T-cell (primary cell): ENCODE data around the gene SPOCK1. TPM values are rescaled to one million over a fixed set of nuclear protein-coding genes. Genes with fewer than 3 reads are reported as not detected.

Experiments used
- ATAC-seq, 4 experiments: fragments of 200-7000 bp in 3 of 4; fragments of 150-1000 bp in 1 of 4; cut with Tn5 transposase; replicated peaks in 1 of 4; 1 replicate in 3 of 4; 2 replicates in 1 of 4; pipeline ENCODE4 v1.10.0; 2021; ENCODE audit warnings: moderate library complexity in 3 of 4, mild to moderate bottlenecking in 2 of 4, moderate number of reproducible peaks in 1 of 4
- CTCF ChIA-PET, 2 donors: fragments of 300-600 bp; sonication (Branson Sonifier 250); formaldehyde crosslinking; loops; one replicate each; lab custom pipeline; 2022; ENCODE audit warnings: antibody characterized with exemption in 2 of 2; lab: Charles Lee
- POLR2A ChIA-PET, 2 donors: fragments of 300-600 bp; sonication (Branson Sonifier 250); formaldehyde crosslinking; loops; one replicate each; lab custom pipeline; 2022; ENCODE audit warnings: antibody characterized with exemption in 2 of 2; lab: Charles Lee
- DNase-seq, 35 experiments: peaks; one replicate each; pipeline versions ENCODE4 v3.0.0 to v3.0.0-alpha.2; 2013 to 2023
- H3K27ac ChIP-seq: one replicate; pipeline ENCODE4 v1.5.1; 2013; ENCODE audit warnings: low read length
- H3K27me3 ChIP-seq, 2 experiments: replicated peaks in 1 of 2; 1 replicate in 1 of 2; 2 replicates in 1 of 2; pipeline versions ENCODE4 v1.6.1 to v1.7.0; 2013; ENCODE audit warnings: low read length in 1 of 2, mixed read lengths in 1 of 2; ENCODE audit not compliant: control insufficient read depth in 2 of 2, insufficient read depth in 2 of 2; ENCODE audit errors: extremely low read depth in 1 of 2
- H3K36me3 ChIP-seq, 2 donors: 1 replicate in 1 of 2; 2 replicates in 1 of 2; pipeline versions ENCODE4 v1.6.1 to v1.7.0; 2013; ENCODE audit warnings: low read length in 1 of 2; ENCODE audit not compliant: control insufficient read depth in 2 of 2, insufficient read depth in 1 of 2; ENCODE audit errors: extremely low read depth in 1 of 2
- H3K4me1 ChIP-seq, 2 experiments: 1 replicate in 1 of 2; 2 replicates in 1 of 2; pipeline versions ENCODE4 v1.6.1 to v1.7.0; 2013; ENCODE audit warnings: low read length in 2 of 2, mixed read lengths in 1 of 2; ENCODE audit not compliant: insufficient read depth in 2 of 2, control insufficient read depth in 1 of 2; ENCODE audit errors: extremely low read depth in 1 of 2
- H3K4me3 ChIP-seq, 2 donors: 1 replicate in 1 of 2; 2 replicates in 1 of 2; pipeline versions ENCODE4 v1.5.1 to v1.7.0; 2013; ENCODE audit warnings: mild to moderate bottlenecking in 2 of 2, low read length in 1 of 2, moderate library complexity in 1 of 2; ENCODE audit not compliant: control insufficient read depth in 1 of 2; ENCODE audit errors: extremely low read depth in 1 of 2
- H3K9me3 ChIP-seq: 2 replicates; pipeline ENCODE4 v1.7.0; 2013
- H3K27ac Mint-ChIP-seq, 2 donors: one replicate each; pipeline ENCODE4 v1.8.0; 2020 to 2021; ENCODE audit warnings: mild to moderate bottlenecking in 2 of 2, mixed read lengths in 2 of 2
- H3K27me3 Mint-ChIP-seq, 2 donors: one replicate each; pipeline ENCODE4 v1.8.0; 2021 to 2022; ENCODE audit warnings: mixed read lengths in 2 of 2
- H3K36me3 Mint-ChIP-seq: one replicate; pipeline ENCODE4 v1.8.0; 2021; ENCODE audit warnings: mixed read lengths
- H3K4me1 Mint-ChIP-seq, 3 donors: one replicate each; pipeline ENCODE4 v1.8.0; 2020 to 2022; ENCODE audit warnings: mixed read lengths in 3 of 3, mild to moderate bottlenecking in 1 of 3
- H3K4me3 Mint-ChIP-seq, 3 donors: one replicate each; pipeline ENCODE4 v1.8.0; 2020 to 2022; ENCODE audit warnings: mild to moderate bottlenecking in 3 of 3, mixed read lengths in 3 of 3, moderate library complexity in 3 of 3
- H3K9me3 Mint-ChIP-seq, 3 donors: one replicate each; pipeline ENCODE4 v1.8.0; 2020 to 2022; ENCODE audit warnings: mixed read lengths in 3 of 3
- WGBS: methylation state at CpG from one replicate; pipeline ENCODE4 v1.1.5; 2013; ENCODE audit warnings: missing lambda C conversion rate; ENCODE audit not compliant: insufficient coverage; 5-methylcytosine and 5-hydroxymethylcytosine counted together
- total RNA-seq, 35 experiments: library from RNA in 6 of 35; stranded (reverse) in 6 of 35; fragments of 120-200 nt in 1 of 35; gene quantifications; one replicate each; pipeline versions ENCODE4 v1.2.1 to v1.2.4 and lab custom pipeline; 2013 to 2026

Gene SPOCK1
- total RNA-seq, 5 donors from 2014 or later (not counting 1 experiment from before 2014, with no cell fraction given), result 0.57 TPM; not detected in 4

GRCh38 chr5:137205231-137206027 lies 293.7 kb downstream of the SPOCK1 start:
- 58% methylated on average over 5 of the region's 6 CpGs for WGBS
- no peaks in the 10 kb centered on the region for H3K36me3 Mint-ChIP-seq
- ChIA-PET POLR2A (no interaction called here), CTCF (no interaction called here)
- Histone ChIP-seq H3K4me1 (no peaks in the 10 kb centered on the region), H3K9me3 (no peaks in the 10 kb centered on the region), H3K4me3 (no peak overlapping the region), H3K27me3 (no peaks in the 10 kb centered on the region), H3K36me3 (no peaks in the 10 kb centered on the region), H3K27ac (no peak overlapping the region)
- no peak overlapping the region for H3K27ac Mint-ChIP-seq
- H3K9me3 Mint-ChIP-seq, result peaks cover 0 to 13% (median 0%) of the 10 kb centered on the region in 3 donors
- H3K4me3 Mint-ChIP-seq, result no peak overlapping the region
- DNase-seq (no peak), ATAC-seq (no peak)
- no peaks in the 10 kb centered on the region for H3K4me1 Mint-ChIP-seq
- H3K27me3 Mint-ChIP-seq, result peaks cover 4 to 21% of the 10 kb centered on the region in 2 donors

- no peaks in the 10 kb centered on the region for H3K9me3 ChIP-seq
- no peak overlapping the region for H3K4me3 ChIP-seq
- peaks cover 4 to 17% of the 10 kb centered on the region in 2 donors for H3K27me3 Mint-ChIP-seq
- no peaks in the 10 kb centered on the region for H3K27me3 ChIP-seq
- H3K4me1 Mint-ChIP-seq, result no peaks in the 10 kb centered on the region
- no peak for ATAC-seq
- no peak overlapping the region for H3K4me3 Mint-ChIP-seq
- no peaks in the 10 kb centered on the region for H3K4me1 ChIP-seq
- H3K27ac ChIP-seq, result no peak overlapping the region
- POLR2A ChIA-PET, result no interaction called here
- H3K36me3 Mint-ChIP-seq, result no peaks in the 10 kb centered on the region
- WGBS, result 61% methylated on average over 3 of the region's 4 CpGs
- H3K36me3 ChIP-seq, result no peaks in the 10 kb centered on the region
- CTCF ChIA-PET, result no interaction called here
- H3K9me3 Mint-ChIP-seq, result peaks cover 0 to 10% (median 0%) of the 10 kb centered on the region in 3 donors
- DNase-seq, result no peak
- no peak overlapping the region for H3K27ac Mint-ChIP-seq
Measured at GRCh38 chr5:137203011-137203632, 296.0 kb downstream of the SPOCK1 start.

GRCh38 chr5:137201876-137202275 lies 297.2 kb downstream of the SPOCK1 start:
- WGBS, result 100% methylated on average over 1 of the region's 3 CpGs
- Histone ChIP-seq H3K27me3 (no peaks in the 10 kb centered on the region), H3K9me3 (no peaks in the 10 kb centered on the region), H3K4me3 (no peak overlapping the region), H3K36me3 (no peaks in the 10 kb centered on the region), H3K27ac (no peak overlapping the region), H3K4me1 (no peaks in the 10 kb centered on the region)
- ChIA-PET POLR2A (no interaction called here), CTCF (no interaction called here)
- H3K4me3 Mint-ChIP-seq, result no peak overlapping the region
- DNase-seq (no peak), ATAC-seq (no peak)
- peaks cover 4 to 14% of the 10 kb centered on the region in 2 donors for H3K27me3 Mint-ChIP-seq
- no peaks in the 10 kb centered on the region for H3K4me1 Mint-ChIP-seq
- H3K27ac Mint-ChIP-seq, result no peak overlapping the region
- H3K36me3 Mint-ChIP-seq, result no peaks in the 10 kb centered on the region
- peaks cover 0 to 9% (median 0%) of the 10 kb centered on the region in 3 donors for H3K9me3 Mint-ChIP-seq

- Mint-ChIP-seq H3K4me3 (no peak overlapping the region), H3K9me3 (peaks cover 0 to 9% (median 0%) of the 10 kb centered on the region in 3 donors), H3K27me3 (peaks cover 4 to 18% of the 10 kb centered on the region in 2 donors), H3K27ac (no peak overlapping the region), H3K4me1 (no peaks in the 10 kb centered on the region), H3K36me3 (no peaks in the 10 kb centered on the region)
- no peaks in the 10 kb centered on the region for H3K27me3 ChIP-seq
- DNase-seq (no peak), ATAC-seq (no peak)
- ChIA-PET CTCF (no interaction called here), POLR2A (no interaction called here)
- H3K27ac ChIP-seq, result no peak overlapping the region
- 65% methylated on average over 2 of the region's 5 CpGs for WGBS
- no peaks in the 10 kb centered on the region for H3K9me3 ChIP-seq
- H3K4me1 ChIP-seq, result no peaks in the 10 kb centered on the region
- H3K4me3 ChIP-seq, result no peak overlapping the region
- no peaks in the 10 kb centered on the region for H3K36me3 ChIP-seq
Measured at GRCh38 chr5:137200906-137201700, 298.0 kb downstream of the SPOCK1 start.

GRCh38 chr5:137199966-137200365 lies 299.2 kb downstream of the SPOCK1 start:
- Histone ChIP-seq H3K36me3 (no peaks in the 10 kb centered on the region), H3K4me3 (no peak overlapping the region), H3K27me3 (no peaks in the 10 kb centered on the region), H3K27ac (no peak overlapping the region), H3K9me3 (no peaks in the 10 kb centered on the region), H3K4me1 (no peaks in the 10 kb centered on the region)
- DNase-seq (no peak), ATAC-seq (no peak)
- Mint-ChIP-seq H3K27me3 (peaks cover 4 to 11% of the 10 kb centered on the region in 2 donors), H3K4me3 (no peak overlapping the region), H3K36me3 (no peaks in the 10 kb centered on the region), H3K27ac (no peak overlapping the region), H3K9me3 (peaks cover 0 to 7% (median 0%) of the 10 kb centered on the region in 3 donors), H3K4me1 (no peaks in the 10 kb centered on the region)
- CTCF ChIA-PET, result no interaction called here
- 83% methylated on average over 3 of the region's 3 CpGs for WGBS
- POLR2A ChIA-PET, result no interaction called here

GRCh38 chr5:137199201-137199600 lies 299.9 kb downstream of the SPOCK1 start:
- H3K27me3 ChIP-seq, result no peaks in the 10 kb centered on the region
- Mint-ChIP-seq H3K27ac (no peak overlapping the region), H3K36me3 (no peaks in the 10 kb centered on the region), H3K4me1 (no peaks in the 10 kb centered on the region), H3K9me3 (no peaks in the 10 kb centered on the region), H3K4me3 (no peak overlapping the region), H3K27me3 (peaks cover 0 to 4% of the 10 kb centered on the region in 2 donors)
- no peak overlapping the region for H3K27ac ChIP-seq
- DNase-seq, result no peak
- ChIA-PET CTCF (no interaction called here), POLR2A (no interaction called here)
- no peaks in the 10 kb centered on the region for H3K36me3 ChIP-seq
- no peak for ATAC-seq
- H3K4me3 ChIP-seq, result no peak overlapping the region
- H3K9me3 ChIP-seq, result no peaks in the 10 kb centered on the region
- WGBS, result 71% methylated on average over 5 of the region's 6 CpGs
- no peaks in the 10 kb centered on the region for H3K4me1 ChIP-seq
